ENCODE measurements around the gene SLC44A2.

Gene SLC44A2

DNA sequence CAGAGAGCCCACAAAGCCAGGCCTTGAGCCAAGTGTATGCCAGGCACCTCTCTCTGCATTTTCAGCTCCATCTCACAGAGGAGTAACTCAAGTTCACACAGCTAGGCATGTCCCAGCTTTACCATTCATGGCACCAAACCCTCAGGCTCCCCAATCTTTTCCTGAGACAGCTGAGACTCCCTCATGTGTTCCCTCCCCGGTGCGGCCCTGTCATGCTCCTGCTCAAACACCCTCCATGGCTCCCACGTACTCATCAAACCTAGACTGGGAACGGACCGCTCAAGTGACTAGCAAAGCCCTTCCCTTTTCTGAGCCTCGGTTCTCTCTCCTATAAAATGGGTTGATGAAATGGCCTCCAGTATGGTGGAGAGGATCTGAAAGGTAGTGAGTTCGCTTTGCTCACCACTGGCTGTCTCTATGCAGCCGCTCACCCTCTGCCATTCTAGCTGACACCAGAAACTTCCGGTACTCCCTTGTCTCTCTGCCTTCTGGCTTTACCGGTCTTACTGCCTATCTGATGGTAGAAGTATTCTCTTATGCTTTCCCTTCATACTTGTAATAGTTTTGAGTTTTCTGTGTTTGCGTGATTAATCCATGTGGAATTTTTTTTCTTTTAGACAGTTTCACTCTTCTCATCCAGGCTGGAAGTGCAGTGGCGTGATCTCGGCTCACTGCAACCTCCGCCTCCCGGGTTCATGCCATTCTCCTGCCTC lies 7.8 kb upstream of the SLC44A2 start:
- DNase-seq, result no peak

GRCh38 chr19:10618846-10619245 lies 6.5 kb upstream of the SLC44A2 start:
- DNase-seq, result no peak

DNA sequence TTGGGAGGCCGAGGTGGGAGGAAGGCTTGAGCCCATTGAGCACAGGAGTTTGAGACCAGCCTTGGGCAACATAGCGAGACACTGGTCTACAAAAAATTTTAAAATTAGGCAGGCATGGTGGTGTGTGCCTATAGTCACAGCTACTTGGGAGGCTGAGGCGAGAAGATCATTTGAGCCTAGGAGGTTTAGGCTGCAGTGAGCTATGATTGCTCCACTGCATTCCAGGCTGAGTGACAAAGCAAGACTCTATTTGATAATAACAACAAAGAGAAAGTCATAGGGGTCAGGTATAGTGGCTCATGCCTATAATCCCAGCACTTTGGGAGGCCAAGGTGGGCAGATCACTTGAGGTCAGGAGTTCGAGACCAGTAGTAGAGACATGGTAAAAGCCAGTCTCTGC lies 4.6 kb upstream of the SLC44A2 start:
- DNase-seq, result no peak

GRCh38 chr19:10621966-10622365 lies 3.4 kb upstream of the SLC44A2 start:
- no peak for DNase-seq

- peak in 1 of 3 experiments; percentile 41 for DNase-seq
Measured at GRCh38 chr19:10624585-10624984, 768 bp upstream of the SLC44A2 start.

DNA sequence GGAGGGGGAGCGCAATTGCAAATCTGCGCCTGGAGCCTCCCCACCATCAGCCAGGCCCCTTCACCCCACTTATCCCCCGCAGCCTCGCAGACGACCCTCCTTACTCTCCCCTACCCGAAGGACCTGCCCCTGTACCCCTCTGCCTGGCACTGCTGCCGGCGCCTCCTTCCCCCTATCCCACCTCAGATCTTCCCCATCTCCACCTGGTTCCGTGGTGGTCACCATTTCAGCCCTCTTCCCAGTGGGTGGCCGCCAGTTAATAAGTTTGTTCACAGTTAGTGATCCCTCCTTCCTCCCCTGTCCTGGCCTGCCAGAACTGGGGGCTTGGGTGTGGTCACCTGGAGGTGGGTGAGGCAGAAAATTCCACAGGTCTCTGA lies 397 bp downstream of the SLC44A2 start:
- DNase-seq, result no peak

DNA sequence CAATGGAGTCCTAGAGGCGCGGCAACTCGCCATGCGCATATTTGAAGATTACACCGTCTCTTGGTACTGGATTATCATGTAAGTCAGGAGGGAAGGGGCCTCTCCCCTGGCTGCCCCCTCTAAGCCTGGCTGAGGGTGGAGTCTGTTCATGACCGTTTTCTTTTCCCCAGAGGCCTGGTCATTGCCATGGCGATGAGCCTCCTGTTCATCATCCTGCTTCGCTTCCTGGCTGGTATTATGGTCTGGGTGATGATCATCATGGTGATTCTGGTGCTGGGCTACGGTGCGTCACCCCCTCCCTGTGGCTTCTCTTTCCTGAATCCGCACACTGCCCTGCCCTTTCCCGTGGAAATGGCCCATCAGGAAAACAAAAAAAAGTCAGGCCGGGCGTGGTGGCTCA lies 6.5 kb downstream of the SLC44A2 start:
- DNase-seq, result no peak

DNA sequence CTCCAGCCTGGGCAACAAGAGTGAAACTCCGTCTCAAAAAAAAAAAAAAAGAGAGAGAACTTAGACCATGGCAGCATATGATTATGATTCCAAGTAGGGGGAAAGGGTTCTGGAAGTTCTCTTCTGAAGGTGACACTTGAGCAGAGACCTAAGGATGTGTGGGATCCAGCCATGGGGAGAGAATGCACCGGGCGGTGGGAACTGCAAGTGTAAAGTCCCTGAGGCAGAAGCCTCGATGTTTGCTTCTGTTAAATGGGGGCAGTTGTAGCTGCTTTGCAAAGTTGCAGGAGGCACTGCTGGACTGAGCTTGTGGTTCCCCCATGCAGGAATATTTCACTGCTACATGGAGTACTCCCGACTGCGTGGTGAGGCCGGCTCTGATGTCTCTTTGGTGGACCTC lies 9.1 kb downstream of the SLC44A2 start:
- no peak for DNase-seq

GRCh38 chr19:10634963-10635362 lies 9.6 kb downstream of the SLC44A2 start:
- no peak for DNase-seq

DNA sequence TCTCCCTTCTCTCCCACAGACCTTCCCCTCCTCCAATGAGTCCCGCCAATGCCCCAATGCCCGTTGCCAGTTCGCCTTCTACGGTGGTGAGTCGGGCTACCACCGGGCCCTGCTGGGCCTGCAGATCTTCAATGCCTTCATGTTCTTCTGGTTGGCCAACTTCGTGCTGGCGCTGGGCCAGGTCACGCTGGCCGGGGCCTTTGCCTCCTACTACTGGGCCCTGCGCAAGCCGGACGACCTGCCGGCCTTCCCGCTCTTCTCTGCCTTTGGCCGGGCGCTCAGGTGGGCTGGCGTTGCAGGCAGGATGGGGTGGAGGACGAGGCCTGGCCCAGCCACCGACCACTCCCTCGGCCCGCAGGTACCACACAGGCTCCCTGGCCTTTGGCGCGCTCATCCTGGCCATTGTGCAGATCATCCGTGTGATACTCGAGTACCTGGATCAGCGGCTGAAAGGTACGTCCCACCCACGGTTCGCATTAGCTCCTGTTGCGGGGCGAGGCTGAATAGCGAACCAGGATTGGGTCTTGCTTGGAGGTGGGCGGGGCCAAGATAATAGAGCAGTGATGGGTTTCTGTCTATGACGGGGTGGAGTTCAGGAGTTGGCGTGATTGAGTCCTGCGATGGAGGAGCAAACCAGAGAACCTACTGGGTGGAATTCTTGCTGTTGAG lies 11.1 kb downstream of the SLC44A2 start:
- no peak for DNase-seq

DNA sequence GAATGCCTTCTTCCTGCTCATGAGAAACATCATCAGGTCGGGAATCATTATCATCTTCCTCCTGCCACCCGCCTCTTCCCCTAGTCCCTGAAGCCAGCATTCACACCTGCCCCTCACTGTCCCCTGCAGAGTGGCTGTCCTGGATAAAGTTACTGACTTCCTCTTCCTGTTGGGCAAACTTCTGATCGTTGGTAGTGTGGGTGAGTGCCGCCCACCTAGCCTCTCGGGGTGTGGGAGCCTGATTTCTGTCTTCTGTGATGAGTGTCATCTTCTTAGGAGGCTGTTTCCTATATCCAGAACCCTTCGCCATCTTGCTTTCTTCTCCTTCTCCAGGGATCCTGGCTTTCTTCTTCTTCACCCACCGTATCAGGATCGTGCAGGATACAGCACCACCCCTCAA lies 12.5 kb downstream of the SLC44A2 start:
- DNase-seq, result no peak

DNA sequence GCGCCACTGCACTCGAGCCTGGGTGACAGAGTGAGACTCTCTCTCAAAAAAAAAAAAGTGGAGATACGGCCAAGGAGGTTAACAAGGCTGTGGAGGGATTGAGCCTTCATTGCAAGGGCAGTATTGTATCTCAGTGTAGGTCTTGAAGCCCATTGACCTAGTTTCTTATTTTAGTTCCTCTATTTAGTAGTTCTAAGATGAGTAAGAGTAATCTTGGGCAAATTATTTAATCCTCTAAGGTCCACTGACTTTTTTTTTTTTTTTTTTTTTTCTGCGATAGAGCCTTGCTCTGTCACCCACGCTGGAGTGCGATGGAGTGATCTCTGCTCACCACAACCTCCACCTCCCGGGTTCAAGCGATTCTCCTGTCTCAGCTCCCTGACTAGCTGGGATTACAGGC lies 14.5 kb downstream of the SLC44A2 start:
- no peak for DNase-seq

DNA sequence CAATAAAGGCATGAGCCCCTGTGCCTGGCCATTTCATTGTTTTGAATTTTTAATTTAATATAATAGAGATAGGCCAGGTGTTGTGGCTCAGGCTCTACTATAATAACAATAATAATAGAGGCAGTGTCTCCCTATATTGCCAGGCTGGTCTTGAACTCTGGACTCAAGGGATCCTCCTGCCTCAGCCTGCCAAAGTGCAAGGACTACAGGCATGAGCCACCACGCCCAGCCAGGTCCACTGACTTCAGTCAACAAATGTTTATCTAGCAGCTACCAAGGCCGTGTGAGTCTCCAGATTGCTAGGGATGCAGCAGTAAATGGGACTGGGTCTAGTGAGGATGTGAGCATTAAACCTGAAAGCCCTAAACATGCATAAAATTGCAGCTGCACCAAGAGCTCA lies 15.0 kb downstream of the SLC44A2 start:
- no peak for DNase-seq

DNA sequence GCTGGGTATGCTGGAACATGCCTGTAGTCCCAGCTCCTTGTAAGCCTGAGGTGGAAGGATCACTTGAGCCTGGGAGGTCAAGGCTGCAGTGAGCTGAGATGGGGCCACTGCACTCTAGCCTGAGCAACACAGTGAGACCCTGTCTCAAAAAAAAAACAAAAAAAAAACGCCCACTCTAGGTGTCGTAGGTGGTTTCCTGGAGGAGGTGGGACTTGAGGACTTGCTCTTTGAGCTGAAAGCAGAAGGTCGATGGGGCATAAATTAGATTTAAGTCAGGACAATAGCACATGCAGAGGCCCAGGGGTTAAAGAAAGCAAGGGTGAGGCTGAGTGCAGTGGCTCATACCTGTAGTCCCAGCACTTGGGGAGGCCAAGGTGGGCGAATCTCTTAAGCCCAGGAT lies 15.9 kb downstream of the SLC44A2 start:
- no peak for DNase-seq

DNA sequence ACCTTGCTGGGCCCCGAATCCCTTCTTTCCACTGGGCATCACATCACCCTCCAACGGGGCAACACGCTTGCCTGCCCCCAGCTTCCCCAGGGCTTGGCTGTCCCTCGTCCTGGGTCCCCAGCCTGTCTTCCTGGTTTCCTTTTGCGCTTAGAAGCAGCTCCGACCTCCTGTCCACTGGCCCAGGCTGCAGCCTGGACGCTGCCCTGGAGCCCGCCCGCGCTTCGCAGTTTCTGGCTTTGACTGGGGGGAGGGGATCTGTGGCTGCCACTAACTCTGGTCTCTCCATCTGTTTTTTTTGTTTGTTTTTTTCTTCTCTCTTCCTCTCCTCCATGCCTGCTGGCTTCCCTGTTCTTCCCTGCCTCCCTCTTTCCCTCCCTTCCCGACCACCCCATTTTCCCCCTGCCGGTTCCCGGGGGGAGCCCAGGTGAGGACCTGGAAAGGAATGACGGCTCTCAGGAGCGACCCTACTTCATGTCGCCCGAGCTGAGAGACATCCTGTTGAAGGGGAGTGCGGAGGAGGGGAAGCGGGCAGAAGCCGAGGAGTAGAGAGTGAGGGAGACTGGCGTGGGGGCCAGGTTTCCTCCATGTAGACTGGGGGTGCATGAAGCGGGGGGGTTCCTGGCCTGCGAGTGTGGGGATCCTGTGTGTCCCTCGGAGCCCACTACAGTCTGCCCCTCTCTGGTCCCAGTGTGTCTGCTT lies 17.3 kb downstream of the SLC44A2 start:
- DNase-seq, result no peak

GRCh38 chr19:10643172-10643967 lies 18.0 kb downstream of the SLC44A2 start:
- DNase-seq, result no peak

DNA sequence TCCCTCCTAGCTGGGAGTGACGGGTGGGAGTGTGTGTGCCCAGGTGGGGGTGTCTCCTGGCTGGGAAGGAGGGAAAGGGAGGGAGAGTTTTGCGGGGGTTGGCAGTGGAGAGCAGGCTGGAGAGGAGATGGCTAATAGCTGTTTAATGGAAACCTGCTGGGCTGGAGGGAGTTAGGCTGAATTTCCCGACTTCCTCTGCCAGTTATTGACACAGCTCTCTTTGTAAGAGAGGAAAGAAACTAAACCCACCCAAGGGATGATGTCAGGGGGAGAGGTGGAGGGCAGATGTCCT lies 18.6 kb downstream of the SLC44A2 start:
- peak in 2 of 3 experiments; percentile 42 to 69 for DNase-seq

- peak; percentile 41 to 84 (median 59) for DNase-seq
Measured at GRCh38 chr19:10644260-10645007, 19.1 kb downstream of the SLC44A2 start.

GRCh38 chr19:10646456-10647159 lies 21.3 kb downstream of the SLC44A2 start:
- DNase-seq, result no peak

DNA sequence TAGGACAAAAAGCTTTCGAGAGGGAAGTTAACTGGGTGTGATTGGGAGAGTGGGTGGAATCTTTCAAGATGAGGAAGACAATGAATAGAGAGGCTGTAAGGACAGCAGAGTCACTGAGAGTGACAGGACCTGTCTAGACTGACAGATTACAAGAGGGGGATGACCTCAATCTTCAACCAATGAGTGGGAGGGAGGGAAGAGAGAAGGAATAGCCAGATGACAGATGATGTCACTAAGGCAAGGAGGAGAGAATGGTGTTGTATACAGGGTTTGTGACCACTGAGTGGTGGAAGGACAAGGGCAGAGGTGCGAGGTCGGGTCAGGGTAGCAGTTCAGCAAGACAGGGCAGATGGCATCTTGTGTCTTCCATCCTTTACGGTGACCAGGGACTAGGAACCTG lies 23.0 kb downstream of the SLC44A2 start:
- no peak for DNase-seq

DNA sequence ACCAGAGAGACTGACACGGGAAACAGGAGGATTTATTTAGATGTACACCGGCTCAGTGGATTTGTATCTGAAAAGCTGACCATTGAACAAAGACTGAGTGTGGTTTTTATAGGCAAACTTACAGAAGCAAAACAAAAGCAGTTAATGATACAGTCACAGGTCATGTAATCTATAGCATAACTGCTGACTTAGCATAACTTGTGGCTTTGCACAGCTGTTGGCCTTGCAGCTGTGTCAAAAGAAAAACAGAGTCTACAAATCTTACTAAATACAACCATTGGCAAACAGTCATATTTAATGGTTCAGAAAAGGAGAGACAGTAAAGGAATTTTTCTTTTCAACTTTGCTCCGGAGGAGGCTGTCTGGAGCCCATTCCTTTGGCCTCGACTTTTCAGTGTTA lies 26.5 kb downstream of the SLC44A2 start:
- no peak for DNase-seq

DNA sequence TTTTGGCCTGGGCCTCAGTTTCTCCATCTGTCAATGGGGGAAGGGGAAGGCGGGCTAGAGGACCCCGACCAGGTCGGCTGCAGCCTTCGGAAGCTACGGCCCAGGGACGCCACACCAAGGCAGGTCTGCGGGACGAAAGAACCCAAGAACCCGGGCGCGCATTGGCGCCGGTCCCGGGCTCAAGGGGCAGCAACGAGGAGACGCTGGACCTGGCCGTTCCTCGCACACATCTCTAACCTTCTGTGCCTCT lies 28.1 kb downstream of the SLC44A2 start:
- no peak for DNase-seq

Measured in NCI-H1417 (cell line).